ENCODE measurements around the gene MC4R. TPM values are rescaled to one million over a fixed set of nuclear protein-coding genes. Genes with fewer than 3 reads are reported as not detected.
"Not testable (repeated sequence)": the region's sequence is repeated elsewhere in the genome, so short reads cannot be mapped to it uniquely, and the experiment has no call there.

Gene MC4R
- not detected for polyA plus RNA-seq (2012; ENCODE audit: missing spikeins)

- no peak for FAIRE-seq
- no peak for DNase-seq (ENCODE audit: insufficient read length)
- TF ChIP-seq POLR2AphosphoS5 (IDR thresholded peaks at IDR 0.05; ENCODE audit: low read depth, low read length) (no peak), POLR2A (IDR thresholded peaks at IDR 0.05; ENCODE audit: low read depth, low read length) (no peak), TAF1 (IDR thresholded peaks at IDR 0.05; ENCODE audit: borderline replicate concordance, low read depth, low read length) (no peak)
These were observed at the start of gene MC4R for GRCh38 chr18:60372596-60372995. Gene MC4R, minus strand, starts transcription at chr18:60372775. Its CDS starts 426 bp downstream, at chr18:60372349.

- not testable (repeated sequence) for FAIRE-seq; DNase-seq (ENCODE audit: insufficient read length)
These were observed 49.7 kb upstream of the MC4R start for GRCh38 chr18:60422306-60422705.

- TF ChIP-seq POLR2A (IDR thresholded peaks at IDR 0.05; ENCODE audit: low read depth, low read length) (no peak), TAF1 (IDR thresholded peaks at IDR 0.05; ENCODE audit: borderline replicate concordance, low read depth, low read length) (no peak), POLR2AphosphoS5 (IDR thresholded peaks at IDR 0.05; ENCODE audit: low read depth, low read length) (no peak)
- no peak for DNase-seq (ENCODE audit: insufficient read length)
- FAIRE-seq: no peak
These were observed 49.0 kb upstream of the MC4R start for GRCh38 chr18:60421356-60422118.

- FAIRE-seq: no peak
- TF ChIP-seq POLR2AphosphoS5 (IDR thresholded peaks at IDR 0.05; ENCODE audit: low read depth, low read length) (no peak), POLR2A (IDR thresholded peaks at IDR 0.05; ENCODE audit: low read depth, low read length) (no peak), TAF1 (IDR thresholded peaks at IDR 0.05; ENCODE audit: borderline replicate concordance, low read depth, low read length) (no peak)
- no peak for DNase-seq (ENCODE audit: insufficient read length)
These were observed 45.4 kb upstream of the MC4R start for GRCh38 chr18:60417946-60418345.

- DNase-seq (ENCODE audit: insufficient read length) (no peak), FAIRE-seq (no peak)
- no peak for TF ChIP-seq POLR2AphosphoS5 (IDR thresholded peaks at IDR 0.05; ENCODE audit: low read depth, low read length)
- TF ChIP-seq POLR2A (IDR thresholded peaks at IDR 0.05; ENCODE audit: low read depth, low read length): no peak
- TF ChIP-seq TAF1 (IDR thresholded peaks at IDR 0.05; ENCODE audit: borderline replicate concordance, low read depth, low read length): no peak
These were observed 41.5 kb upstream of the MC4R start for GRCh38 chr18:60413944-60414547.

GRCh38 chr18:60411715-60412114, 39.1 kb upstream of the MC4R start:
- no peak for FAIRE-seq
- TF ChIP-seq TAF1 (IDR thresholded peaks at IDR 0.05; ENCODE audit: borderline replicate concordance, low read depth, low read length): no peak
- no peak for TF ChIP-seq POLR2A (IDR thresholded peaks at IDR 0.05; ENCODE audit: low read depth, low read length)
- no peak for TF ChIP-seq POLR2AphosphoS5 (IDR thresholded peaks at IDR 0.05; ENCODE audit: low read depth, low read length)
- DNase-seq (ENCODE audit: insufficient read length): no peak

GRCh38 chr18:60406721-60407120, 34.1 kb upstream of the MC4R start:
- FAIRE-seq (no peak), DNase-seq (ENCODE audit: insufficient read length) (no peak)
- TF ChIP-seq POLR2A (IDR thresholded peaks at IDR 0.05; ENCODE audit: low read depth, low read length) (no peak), POLR2AphosphoS5 (IDR thresholded peaks at IDR 0.05; ENCODE audit: low read depth, low read length) (no peak), TAF1 (IDR thresholded peaks at IDR 0.05; ENCODE audit: borderline replicate concordance, low read depth, low read length) (no peak)

- TF ChIP-seq POLR2AphosphoS5 (IDR thresholded peaks at IDR 0.05; ENCODE audit: low read depth, low read length): no peak
- no peak for TF ChIP-seq TAF1 (IDR thresholded peaks at IDR 0.05; ENCODE audit: borderline replicate concordance, low read depth, low read length)
- no peak for TF ChIP-seq POLR2A (IDR thresholded peaks at IDR 0.05; ENCODE audit: low read depth, low read length)
- DNase-seq (ENCODE audit: insufficient read length) (no peak), FAIRE-seq (no peak)
These were observed 32.0 kb upstream of the MC4R start for GRCh38 chr18:60404486-60405085.

GRCh38 chr18:60401346-60401745, 28.8 kb upstream of the MC4R start:
- DNase-seq (ENCODE audit: insufficient read length): no peak
- TF ChIP-seq POLR2A (IDR thresholded peaks at IDR 0.05; ENCODE audit: low read depth, low read length) (no peak), TAF1 (IDR thresholded peaks at IDR 0.05; ENCODE audit: borderline replicate concordance, low read depth, low read length) (no peak), POLR2AphosphoS5 (IDR thresholded peaks at IDR 0.05; ENCODE audit: low read depth, low read length) (no peak)
- no peak for FAIRE-seq

GRCh38 chr18:60391571-60392226, 19.1 kb upstream of the MC4R start:
- DNase-seq (ENCODE audit: insufficient read length) (no peak), FAIRE-seq (no peak)
- TF ChIP-seq POLR2A (IDR thresholded peaks at IDR 0.05; ENCODE audit: low read depth, low read length) (no peak), POLR2AphosphoS5 (IDR thresholded peaks at IDR 0.05; ENCODE audit: low read depth, low read length) (no peak), TAF1 (IDR thresholded peaks at IDR 0.05; ENCODE audit: borderline replicate concordance, low read depth, low read length) (no peak)

GRCh38 chr18:60389314-60389713, 16.7 kb upstream of the MC4R start:
- FAIRE-seq: no peak

More at GRCh38 chr18:60389314-60389713, 16.7 kb upstream of the MC4R start:
- no peak for DNase-seq (ENCODE audit: insufficient read length)
- TF ChIP-seq TAF1 (IDR thresholded peaks at IDR 0.05; ENCODE audit: borderline replicate concordance, low read depth, low read length): no peak
- no peak for TF ChIP-seq POLR2A (IDR thresholded peaks at IDR 0.05; ENCODE audit: low read depth, low read length)
- no peak for TF ChIP-seq POLR2AphosphoS5 (IDR thresholded peaks at IDR 0.05; ENCODE audit: low read depth, low read length)
